Astrocyte of the hippocampus (primary cell): ENCODE data around the gene RRBP1.

ENCODE experiments used
- DNase-seq: peaks from one replicate; pipeline ENCODE4 v3.0.0; 2011; ENCODE audit warnings: low read depth, low spot score

The RRBP1 gene

DNA sequence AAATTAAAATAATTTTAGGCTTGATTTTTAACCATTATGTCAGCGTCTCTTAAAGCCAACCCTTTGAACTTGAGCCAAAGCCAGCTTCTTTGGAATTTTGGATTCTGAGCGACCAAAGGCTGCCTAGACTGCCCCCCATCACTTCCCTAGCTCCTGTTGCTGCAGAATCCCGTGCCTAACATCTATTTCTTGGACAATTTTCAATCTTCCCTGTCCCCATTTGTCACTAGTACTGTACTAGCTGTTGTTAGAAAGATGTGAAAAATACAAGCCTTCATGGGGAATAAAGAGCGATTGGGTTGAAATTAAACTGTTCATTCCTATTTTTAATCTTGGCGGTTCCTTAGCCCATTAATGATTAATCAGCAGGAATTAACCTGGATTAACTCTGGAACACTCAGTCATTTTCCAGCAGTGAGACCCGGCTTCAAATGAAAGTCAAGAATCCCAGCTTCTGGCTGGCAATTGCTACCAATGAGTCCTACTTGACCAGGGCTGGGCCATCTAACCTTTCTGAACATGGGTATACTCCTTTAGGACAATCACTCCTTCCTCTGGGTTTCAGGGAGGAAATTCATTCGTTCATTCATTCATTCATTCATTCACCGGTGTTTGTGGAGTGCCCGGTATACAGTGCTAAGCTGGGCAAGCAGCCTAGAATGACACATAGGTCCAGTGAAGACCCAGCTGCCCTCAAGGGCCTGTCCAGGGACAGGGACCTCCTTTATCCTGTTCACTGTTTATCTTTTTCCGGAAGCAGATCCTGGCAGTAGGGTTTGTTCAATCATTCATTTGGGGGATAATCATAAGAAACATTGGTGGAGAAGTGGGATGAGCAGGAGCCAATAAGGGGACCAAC is 1.4 kb upstream of the RRBP1 start:
- no peak for DNase-seq

DNA sequence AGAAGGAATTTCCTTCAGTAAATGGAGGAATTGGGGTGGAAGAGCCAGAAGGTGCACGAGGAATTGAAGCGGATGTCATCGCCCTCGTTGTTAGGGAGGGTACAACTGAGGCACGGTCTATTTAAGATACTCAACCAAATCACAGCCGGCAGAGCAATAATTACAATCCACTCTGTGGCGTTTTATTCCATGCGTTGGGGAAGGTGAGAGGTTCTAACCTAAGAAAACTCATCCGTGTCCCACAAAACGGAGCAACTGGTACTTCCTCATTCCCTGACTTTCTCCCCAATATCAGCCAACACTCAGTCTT is 802 bp upstream of the RRBP1 start:
- DNase-seq: no peak

DNA sequence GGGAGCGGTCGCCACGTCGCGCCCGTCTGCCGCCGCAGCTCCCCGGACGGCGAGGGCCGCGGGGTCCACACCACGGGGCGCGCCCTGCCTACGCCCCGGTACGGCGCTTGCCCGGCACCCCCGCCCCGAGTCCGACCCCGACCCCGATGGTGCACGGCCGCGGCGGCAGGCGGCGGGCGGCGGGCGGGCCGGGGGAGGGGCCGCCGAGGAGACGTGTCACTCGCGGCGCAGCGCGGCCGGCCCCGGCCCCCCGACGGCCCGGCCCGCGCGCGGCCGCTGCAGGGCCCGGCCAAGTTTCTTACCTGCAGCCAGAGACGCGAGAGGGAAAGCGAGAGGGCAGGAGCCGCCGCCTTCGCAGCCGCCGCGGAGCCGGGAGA is 328 bp downstream of the RRBP1 start:
- DNase-seq: no peak

DNA sequence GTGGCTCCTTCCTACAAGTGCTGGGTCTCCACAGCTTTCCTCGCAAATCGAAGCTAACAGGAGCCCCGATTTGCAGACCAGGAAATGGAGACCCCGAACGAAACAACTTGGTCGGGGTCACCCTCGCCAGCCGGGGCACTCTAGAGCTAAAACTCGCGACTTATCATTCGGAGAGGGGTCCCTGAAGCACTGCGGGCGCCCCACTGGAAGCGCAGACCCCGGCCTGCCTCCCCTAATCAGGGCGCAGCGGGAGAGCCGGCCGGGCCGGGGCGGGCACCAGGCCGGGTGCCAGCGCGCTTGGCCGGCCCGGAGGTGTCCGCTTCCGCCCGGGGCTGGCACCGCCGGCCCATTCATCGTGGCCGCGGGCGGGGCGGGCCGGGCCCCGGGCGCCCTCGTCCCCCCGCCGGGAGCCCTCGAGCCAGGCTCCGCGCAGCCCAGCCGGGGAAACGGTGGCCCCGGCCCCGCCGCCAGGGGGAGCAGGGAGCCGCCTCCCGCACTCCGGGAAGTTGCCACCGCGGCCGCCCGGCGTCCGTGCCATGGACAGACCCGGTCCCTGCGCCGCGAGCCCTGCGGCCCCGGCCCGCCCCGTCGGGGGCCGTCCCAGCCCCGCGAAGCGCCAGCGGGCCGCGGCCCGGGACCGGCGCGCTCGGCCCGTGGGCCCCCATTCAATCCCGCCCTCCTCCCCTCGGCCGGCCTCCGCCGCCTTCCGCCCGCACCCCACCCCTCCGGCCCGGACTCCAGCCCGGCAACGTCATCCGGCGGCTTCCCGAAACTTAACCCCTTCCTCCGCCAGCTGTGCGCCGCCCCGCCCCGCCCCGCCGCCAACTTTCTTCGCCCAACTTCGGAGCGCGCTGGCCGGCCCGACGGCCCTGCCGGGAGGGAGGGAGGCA is 961 bp downstream of the RRBP1 start:
- DNase-seq: peak; percentile 92

DNA sequence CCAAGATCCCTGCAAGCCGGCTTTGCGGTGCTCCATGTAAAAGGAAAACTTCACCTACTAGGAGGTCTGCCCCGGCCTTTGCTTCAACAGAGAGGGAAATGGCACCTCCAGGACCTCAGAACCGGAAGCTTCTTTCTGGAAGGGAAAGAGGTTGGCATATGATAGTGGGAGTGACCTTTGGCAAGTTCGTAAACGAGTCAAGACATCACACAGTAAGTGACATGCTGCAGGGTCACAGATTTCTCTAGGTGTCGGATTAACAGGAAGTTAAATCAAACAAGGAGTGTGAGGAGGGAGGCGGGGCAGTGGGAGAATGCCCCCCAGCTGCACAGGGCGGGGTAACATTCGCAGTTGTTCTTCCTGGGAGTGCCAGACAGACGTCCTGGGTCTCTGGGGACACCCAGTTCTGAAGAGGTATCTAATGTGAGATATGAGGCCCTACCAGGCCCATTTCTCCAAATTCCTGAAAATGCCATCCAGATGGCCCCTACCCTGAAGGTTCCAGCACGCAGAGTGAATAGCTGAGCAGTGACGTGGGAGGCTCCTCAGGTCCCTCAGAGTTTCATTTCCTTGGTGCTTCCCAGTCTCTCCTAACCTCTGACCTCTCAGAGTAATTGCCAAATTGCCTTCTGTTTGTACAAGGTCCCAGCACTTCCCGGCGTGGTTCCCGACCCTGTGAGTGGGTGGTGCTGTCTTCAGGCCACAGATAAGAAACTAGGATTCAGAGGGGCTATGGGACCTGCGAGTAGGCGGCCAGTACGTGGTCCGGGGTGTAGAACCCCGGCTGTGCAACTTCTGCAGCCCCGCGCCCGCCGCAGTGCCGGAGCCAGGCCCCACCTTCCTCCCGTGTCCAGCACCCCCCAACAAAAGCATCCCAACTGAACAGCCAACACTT is 1.9 kb downstream of the RRBP1 start:
- DNase-seq: peak; percentile 33

DNA sequence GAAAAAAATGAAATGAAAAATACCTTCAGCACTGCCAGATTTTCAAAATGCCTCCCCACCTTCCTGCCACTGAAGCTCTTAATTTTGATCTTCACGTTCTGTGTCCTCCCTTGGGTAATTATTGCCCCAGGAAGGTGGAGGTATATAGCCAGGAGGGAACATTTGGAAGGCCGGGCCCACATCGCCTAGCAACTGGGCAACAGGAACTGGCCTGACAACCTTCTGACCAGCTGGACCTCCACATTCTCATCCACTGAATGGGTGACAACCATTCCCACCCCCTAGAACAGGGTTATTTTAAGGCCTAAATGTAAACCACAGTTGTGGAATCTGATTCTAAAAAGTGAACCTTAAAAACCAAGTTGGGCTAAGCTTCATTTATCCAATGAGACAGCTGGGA is 3.2 kb downstream of the RRBP1 start:
- no peak for DNase-seq

DNA sequence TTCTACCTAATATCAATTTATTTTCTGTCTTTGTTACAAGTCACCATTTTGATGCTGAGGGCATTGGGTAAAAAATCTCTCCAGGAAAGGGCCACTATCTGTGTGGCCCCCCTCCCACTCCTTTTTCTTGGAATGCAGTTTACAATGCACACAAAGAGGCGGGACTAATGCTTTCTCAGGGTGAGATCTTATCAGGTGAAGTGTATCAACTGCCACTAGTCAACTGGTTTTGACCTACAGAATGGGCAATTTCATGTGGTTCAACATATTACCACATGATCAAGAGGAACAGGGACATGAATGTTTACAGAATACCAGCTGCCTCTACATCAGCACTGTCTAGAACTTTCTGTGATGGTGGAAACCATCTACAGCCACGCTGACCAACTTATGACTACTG is 3.7 kb downstream of the RRBP1 start:
- no peak for DNase-seq

DNA sequence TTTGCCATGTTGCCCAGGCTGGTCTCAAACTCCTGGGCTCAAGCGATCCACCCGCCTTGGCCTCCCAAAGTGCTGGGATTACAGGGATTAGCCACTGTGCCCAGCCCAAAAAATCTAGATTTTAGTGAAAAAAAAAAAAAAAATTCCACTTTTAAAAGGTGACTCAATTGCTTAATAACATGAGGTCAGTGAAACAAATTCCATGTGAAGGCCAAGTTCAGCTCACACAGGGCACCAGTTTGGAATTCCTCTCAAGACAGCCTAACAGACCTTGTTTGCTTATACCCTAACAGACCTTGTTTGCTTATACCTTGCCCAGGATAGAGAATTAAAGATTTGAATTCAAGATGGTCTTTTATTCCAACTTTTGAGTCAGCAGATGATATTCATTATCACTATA is 5.1 kb downstream of the RRBP1 start:
- no peak for DNase-seq

DNA sequence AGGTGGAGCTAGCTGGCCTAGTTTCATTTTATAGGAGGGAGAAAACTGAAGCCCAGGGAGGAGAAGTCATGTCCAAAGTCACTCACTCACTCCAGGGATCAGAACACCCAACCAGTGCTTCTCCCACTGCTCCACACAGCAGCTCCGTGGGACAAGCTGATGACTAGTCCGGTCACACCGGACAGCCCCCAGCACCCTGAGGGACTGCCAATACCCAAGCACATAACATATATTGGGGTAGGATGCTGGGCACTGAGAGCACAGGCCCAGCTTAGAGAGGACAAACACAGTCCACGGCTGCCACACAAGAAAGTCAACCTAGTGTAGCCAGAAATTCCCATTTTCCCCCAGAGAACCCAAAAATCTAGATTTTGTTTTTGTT is 5.7 kb downstream of the RRBP1 start:
- no peak for DNase-seq

DNA sequence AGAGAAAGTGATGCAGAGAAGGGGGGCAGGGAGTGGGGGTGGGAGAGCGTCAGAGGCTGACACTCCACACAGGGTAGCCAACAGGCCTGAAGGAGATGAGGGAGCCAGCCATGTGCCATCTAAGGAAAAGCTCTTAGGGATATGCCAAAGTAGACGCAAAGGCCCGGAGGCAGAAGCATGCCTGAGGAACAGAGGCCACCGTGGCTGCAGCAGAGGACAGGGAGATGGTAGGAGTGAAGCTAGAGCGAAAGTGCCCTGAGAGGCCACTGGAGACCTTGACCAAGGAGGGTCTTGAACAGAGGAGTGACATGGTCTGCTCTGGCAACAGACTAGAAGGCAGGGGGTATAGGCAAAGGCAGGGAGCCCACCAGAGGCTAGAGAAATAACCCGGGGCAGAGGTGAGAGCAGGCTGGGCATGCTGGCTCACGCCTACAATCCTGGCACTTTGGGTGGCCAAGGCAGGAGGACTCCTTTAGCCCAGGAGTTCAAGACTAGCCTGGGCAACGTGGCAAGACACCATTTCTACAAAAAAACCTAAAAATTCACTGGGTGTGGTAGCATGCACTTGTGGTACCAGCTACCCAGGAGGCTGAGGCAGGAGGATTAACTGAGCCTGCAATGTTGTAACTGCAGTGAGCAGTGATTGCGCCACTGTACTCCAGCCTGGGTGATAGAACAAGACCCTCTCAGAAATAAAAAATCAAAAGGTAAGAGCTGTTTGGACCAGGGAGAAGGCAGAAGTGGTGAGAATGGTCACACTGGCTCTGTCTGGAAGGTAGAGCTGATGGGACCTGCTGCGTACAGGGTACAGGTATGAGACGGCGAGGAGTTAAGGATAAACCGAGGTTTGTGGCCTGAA is 6.3 kb downstream of the RRBP1 start:
- DNase-seq: no peak

DNA sequence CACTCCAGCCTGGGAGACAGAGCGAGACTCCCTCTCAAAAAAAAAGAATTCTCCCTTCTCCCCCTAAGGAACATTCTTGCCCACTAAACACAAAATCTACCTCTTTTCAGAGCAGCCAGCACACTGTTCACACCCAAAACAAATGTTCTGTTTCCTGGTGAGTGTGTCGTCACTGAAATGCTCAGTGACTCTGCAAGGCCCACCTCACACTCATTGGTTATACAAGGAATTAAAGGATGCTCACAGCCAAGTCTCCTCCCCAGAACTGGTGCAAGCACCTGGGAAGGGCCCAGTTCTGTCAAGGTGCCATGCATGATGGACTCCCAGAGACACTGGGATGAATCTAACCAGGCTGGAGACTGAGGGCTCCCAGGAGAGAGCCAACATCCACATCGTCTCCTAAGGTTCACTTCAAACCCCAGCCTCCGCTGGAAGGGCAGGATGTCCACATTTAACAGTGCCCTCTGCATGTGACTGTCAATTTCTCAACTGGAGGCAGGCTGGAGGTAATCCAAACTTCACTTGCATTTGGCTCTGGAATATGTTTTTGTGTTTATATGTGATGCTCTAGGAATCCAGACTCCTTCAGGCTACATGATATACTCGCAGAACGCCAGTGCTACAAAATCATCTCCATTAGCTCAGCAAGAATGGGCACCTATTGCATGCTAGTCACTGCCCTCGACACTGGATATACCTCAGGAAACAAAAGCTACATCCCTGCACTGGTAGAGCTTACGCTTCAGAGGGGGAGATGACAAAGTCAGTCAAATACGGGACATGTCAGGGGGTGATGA is 7.1 kb downstream of the RRBP1 start:
- DNase-seq: no peak

DNA sequence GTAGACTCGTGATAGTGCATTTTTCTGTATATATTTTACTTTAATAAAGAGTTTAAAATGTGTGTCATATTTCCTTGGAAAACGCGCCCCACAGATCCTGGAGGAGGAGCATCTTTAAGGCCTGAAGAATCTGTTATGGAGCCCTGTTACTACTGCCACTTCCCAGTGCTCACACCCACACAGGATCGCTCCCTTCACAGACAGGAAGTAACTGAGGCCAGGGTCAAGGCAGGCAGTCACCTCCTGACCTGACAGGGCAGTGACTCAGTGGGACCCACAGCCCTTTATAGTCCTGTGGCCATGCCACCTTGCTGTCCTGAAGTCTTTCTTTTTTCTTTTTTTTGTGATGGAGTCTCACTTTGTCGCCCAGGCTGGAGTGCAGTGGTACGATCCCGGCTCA is 9.0 kb downstream of the RRBP1 start:
- no peak for DNase-seq

DNA sequence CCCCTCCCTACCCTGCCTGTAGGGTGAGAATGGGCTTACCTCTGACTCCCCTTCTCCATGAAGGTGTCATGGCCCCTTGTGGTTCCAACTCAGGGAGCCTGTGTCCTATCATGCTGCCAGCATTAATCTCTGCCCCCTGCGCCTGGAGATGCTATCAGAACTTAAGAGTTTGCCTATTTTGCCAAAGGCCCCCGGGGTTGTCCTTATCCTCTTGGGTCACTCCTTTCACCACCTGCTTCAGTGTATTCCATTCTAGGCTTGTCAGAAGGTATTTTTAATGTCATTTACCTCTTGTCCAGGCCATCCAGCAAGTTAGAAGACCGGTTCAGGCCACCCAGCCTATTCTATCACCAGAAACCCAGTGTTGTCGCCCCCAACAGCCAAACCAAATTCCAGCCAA is 10.5 kb downstream of the RRBP1 start:
- no peak for DNase-seq

DNA sequence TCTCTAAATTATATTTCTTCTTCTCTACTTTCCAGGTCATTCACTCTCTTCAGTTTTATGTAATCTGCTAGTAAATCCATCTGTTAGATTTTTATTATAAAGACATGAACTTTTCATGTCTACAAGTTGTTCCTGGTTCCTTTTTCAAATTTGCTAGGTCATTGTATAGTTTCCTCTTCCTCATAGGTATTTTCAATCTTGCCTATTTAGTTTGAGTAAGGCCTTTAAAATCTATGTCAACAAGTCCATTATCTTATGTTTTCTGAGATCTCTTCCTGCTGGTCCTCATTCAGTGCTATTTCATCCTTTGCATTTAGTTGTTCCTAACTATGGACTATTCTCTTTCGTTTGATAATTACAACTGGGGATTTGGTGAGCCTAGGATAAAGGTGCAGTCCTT is 11.0 kb downstream of the RRBP1 start:
- DNase-seq: no peak

DNA sequence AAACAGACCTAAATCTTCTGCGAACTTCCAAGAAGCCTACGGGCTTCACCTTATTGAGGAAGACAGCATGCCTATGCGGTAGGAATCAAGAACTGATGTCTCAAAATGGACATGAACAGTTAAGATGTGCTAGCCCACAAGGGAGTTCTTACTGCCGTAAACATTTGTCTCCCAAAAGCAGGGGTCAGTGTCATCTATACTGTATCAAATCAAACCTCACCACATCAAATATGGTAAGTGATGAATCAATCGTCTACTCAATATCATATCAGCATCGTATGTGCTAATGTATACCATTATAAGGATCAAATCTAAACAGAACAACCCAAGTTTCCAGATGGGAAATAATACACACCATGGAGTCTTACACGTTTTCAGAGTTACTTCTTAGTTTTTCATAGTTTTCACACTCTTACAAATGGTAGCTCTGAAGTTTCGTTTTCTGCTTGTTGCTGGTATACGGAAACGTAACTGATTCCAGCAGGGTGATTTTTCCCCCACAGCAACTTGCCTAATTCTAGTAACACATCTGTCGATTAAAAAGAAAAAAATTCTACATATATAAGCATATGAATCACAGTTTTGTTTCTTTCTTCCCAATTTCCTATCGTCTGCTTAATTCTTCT is 12.6 kb downstream of the RRBP1 start:
- no peak for DNase-seq

DNA sequence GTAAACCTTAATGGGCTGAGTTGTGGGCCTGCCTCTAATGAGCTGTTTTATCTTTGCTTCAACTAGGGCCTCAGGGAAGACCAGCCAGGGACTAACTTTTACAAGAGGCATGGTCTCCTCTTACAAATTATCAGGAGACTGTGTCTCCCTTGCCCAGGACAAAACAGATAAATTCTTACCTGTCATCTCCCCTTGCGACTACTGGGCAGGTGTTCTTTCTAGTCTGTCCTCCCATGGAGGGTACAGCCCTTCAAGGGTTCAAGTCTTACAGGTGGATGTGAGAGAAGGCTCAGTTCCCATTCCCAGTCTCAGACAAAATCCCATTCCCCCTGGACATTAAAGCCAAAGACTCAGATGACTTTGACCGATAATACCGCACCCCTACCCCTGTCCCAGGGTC is 13.6 kb downstream of the RRBP1 start:
- DNase-seq: no peak

DNA sequence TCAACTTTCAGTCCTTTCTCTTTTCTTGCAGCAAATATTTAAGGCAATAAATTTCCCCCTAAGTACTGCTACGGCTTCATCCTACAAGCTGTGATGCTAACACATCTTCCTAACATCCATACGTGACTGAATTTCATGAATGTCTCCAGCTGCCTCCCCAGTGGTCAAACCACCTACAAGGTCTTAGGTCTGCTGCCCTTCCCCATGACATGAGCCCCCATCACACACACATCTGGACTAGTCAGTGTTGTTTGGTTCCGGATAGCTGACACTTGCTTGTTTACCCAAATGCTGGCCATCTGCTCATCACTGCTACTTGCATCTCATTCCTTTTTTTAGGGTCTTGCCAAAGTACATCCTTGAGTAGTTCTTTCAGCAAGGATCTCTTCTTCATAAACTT is 14.6 kb downstream of the RRBP1 start:
- no peak for DNase-seq

DNA sequence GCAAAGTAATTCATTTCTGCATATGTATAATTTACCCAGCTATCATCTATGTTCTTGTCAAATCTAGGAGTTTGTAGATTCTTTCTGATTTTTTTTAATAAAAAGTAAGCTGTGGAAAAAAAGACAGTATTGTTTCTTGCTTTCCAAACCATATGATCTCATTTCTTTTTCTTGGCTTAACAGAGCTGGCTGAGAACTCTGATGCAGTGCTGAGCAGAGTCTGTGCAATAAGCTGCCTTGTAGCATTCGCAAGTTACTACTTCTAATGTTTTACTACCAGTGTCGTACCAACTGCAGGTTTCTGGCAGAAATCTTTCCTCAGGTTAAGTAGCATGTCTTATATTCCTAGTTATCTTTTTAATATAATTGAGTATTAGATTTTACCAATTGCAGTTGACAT is 15.6 kb downstream of the RRBP1 start:
- DNase-seq: peak; percentile 63

DNA sequence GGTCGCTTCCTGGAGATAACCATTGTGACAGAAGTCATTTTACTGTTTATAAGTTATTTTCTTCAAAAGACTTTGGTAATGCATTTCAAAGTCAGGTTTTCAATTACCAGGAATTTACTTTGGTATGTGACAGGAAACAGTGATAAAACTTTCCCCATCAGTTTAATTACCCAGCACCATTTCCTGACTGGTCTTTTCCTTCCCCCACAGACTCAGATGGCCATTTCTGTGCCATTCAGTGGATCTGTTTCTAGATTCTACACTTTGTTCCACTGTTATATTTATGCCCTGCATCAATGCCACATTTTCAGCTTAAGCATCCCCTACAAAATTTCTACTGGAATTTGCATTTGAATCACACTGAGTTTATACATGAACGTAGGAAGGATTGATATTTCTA is 16.3 kb downstream of the RRBP1 start:
- DNase-seq: no peak
